DND-41 (cell line): ENCODE results near the gene IGLL5.

Source experiments
- EZH2 ChIP-seq: IDR thresholded peaks from 3 replicates; pipeline ENCODE4 v1.6.1; 2012; ENCODE audit warnings: borderline replicate concordance, low read depth, mild to moderate bottlenecking, moderate library complexity, low read length, inconsistent platforms; ENCODE audit not compliant: severe bottlenecking
- TF ChIP-seq, protein P1 (sequence below): IDR thresholded peaks from 2 replicates; pipeline ENCODE4 v1.5.1; 2012; ENCODE audit warnings: borderline replicate concordance, low read length, moderate library complexity, mild to moderate bottlenecking; ENCODE audit not compliant: poor library complexity, severe bottlenecking; ENCODE audit errors: extremely low read depth

DNA sequence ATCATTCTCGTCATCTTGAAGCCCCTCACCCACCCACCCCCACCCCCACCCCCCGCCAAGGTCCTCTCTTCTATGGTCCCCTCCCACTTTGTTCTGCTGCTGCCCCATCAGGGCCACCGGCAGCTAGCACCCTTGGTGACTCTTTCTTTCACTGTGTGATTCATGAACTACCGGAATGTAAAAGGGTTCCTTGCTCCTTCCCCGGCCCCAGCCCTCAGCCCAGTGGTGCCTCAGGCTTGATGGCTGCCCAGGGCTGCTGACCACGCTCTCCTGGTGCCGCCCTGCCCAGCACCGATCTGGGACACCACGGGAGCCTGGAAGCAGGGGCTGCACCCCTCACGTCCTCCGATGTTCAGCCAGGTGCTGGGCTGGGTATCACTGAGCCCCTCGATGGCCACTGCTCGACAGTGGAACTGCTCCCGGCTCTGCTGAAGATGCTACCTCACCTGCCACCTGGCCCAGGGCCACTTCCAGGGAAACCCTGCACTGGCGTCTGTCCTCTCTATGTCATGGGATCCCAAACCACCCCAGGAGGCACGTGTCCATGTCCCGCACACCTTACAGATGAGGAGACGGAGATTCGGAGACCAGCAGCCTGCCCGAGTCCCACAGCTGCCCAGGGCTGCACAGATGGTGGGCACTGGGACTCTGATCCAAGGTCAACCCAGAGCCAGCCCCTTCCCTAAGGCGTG lies 39.7 kb downstream of the IGLL5 start:
- TF ChIP-seq EZH2: no peak
- TF ChIP-seq, protein P1, sequence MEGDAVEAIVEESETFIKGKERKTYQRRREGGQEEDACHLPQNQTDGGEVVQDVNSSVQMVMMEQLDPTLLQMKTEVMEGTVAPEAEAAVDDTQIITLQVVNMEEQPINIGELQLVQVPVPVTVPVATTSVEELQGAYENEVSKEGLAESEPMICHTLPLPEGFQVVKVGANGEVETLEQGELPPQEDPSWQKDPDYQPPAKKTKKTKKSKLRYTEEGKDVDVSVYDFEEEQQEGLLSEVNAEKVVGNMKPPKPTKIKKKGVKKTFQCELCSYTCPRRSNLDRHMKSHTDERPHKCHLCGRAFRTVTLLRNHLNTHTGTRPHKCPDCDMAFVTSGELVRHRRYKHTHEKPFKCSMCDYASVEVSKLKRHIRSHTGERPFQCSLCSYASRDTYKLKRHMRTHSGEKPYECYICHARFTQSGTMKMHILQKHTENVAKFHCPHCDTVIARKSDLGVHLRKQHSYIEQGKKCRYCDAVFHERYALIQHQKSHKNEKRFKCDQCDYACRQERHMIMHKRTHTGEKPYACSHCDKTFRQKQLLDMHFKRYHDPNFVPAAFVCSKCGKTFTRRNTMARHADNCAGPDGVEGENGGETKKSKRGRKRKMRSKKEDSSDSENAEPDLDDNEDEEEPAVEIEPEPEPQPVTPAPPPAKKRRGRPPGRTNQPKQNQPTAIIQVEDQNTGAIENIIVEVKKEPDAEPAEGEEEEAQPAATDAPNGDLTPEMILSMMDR: no peak
